HPDE6-E6E7 (cell line): ENCODE results near the gene ASCL3.
"Not testable (repeated sequence)": the region's sequence is repeated elsewhere in the genome, so short reads cannot be mapped to it uniquely, and the experiment has no call there.

ENCODE experiments used
- DNase-seq: peaks from one replicate; pipeline ENCODE4 v3.0.0; 2011; ENCODE audit warnings: missing footprints; ENCODE audit errors: extremely low spot score

ASCL3 gene

GRCh38 chr11:8947230-8947943 lies 4.6 kb upstream of the ASCL3 start:
- no peak for DNase-seq

- DNase-seq = no peak
Observed at GRCh38 chr11:8941341-8942103, 1.3 kb downstream of the ASCL3 start.

- no peak for DNase-seq
Observed at GRCh38 chr11:8937659-8938058, 5.2 kb downstream of the ASCL3 start.

- DNase-seq = no peak
Observed at GRCh38 chr11:8937159-8937558, 5.7 kb downstream of the ASCL3 start.

GRCh38 chr11:8935789-8936188 lies 7.0 kb downstream of the ASCL3 start:
- DNase-seq = not testable (repeated sequence)

GRCh38 chr11:8934742-8935488 lies 7.9 kb downstream of the ASCL3 start:
- peak; percentile 32 for DNase-seq

GRCh38 chr11:8933931-8934330 lies 8.9 kb downstream of the ASCL3 start:
- DNase-seq = no peak

GRCh38 chr11:8932564-8933180 lies 10.1 kb downstream of the ASCL3 start, which contains the start of gene C11orf16:
Gene C11orf16 (minus strand): TSS chr11:8932947. CDS start chr11:8932308, 639 bp downstream.
- no peak for DNase-seq

GRCh38 chr11:8930456-8931175 lies 12.2 kb downstream of the ASCL3 start:
- DNase-seq = no peak

- no peak for DNase-seq
Observed at GRCh38 chr11:8928981-8929615, 13.7 kb downstream of the ASCL3 start.

- DNase-seq = no peak
Observed at GRCh38 chr11:8928205-8928604, 14.6 kb downstream of the ASCL3 start.

- no peak for DNase-seq
Observed at GRCh38 chr11:8927233-8927632, 15.6 kb downstream of the ASCL3 start.

- no peak for DNase-seq
Observed at GRCh38 chr11:8926236-8926635, 16.6 kb downstream of the ASCL3 start.

GRCh38 chr11:8925711-8926110 lies 17.1 kb downstream of the ASCL3 start:
- DNase-seq = no peak

- DNase-seq = no peak
Observed at GRCh38 chr11:8922691-8923090, 20.1 kb downstream of the ASCL3 start.

GRCh38 chr11:8917157-8917825 lies 25.5 kb downstream of the ASCL3 start:
- no peak for DNase-seq

GRCh38 chr11:8914661-8915018 lies 28.2 kb downstream of the ASCL3 start:
- DNase-seq = no peak

- DNase-seq = peak; percentile 19
Observed at GRCh38 chr11:8913961-8914660, 28.7 kb downstream of the ASCL3 start.

- peak; percentile 86 for DNase-seq
Observed at GRCh38 chr11:8911029-8911823, 31.6 kb downstream of the ASCL3 start, which contains the start of gene AKIP1. Gene AKIP1 (plus strand): TSS chr11:8911189. CDS start chr11:8911450, 261 bp downstream.
